ENCODE measurements around the gene DHPS. TPM values are rescaled to one million over a fixed set of nuclear protein-coding genes. Genes with fewer than 3 reads are reported as not detected.
A peak's percentile ranks its signal among the peaks of the same experiment; 100 is the strongest.
"Not testable (repeated sequence)": the region's sequence is repeated elsewhere in the genome, so short reads cannot be mapped to it uniquely, and the experiment has no call there.

DHPS gene
- total and polyA plus RNA-seq, 7 experiments from 2014 or later = 113 to 223 (median 159) TPM

DNA sequence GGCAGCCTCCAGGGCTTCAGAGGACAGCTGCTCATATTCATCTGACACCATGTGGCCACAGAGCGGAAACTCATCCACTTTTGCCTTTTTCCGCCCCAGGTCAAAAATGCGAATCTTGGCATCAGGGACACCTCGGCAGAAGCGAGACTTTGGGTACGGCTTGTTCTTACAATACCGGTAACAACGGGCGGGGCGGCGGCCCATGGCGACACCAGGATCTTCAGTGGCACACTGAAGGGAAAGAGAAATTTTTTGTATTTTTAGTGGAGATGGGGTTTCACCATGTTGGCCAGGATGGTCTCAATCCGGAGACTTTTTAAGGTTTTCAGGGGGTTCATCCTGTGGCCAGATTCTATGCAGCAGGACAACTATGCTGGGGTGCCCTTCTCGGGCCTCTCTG lies 38.0 kb downstream of the DHPS start:
- H3K9me3 Mint-ChIP-seq; intact Hi-C loops (cut with micrococcal nuclease); POLR2A ChIA-PET; H3K27ac ChIP-seq (ENCODE audit: low read depth, low read length); H3K4me3 ChIP-seq (ENCODE audit: low read length); DNase-seq; H3K36me3 ChIP-seq (ENCODE audit: control insufficient read depth in 2 of 3, insufficient read depth in 3 of 3, low read length in 3 of 3); H3K27me3 ChIP-seq (ENCODE audit: control insufficient read depth in 2 of 2, insufficient read depth in 2 of 2, low read length in 2 of 2); CTCF ChIA-PET; H3K27ac Mint-ChIP-seq; ATAC-seq; H3K27me3 Mint-ChIP-seq; H3K9me3 ChIP-seq (ENCODE audit: control insufficient read depth in 2 of 3, low read length in 3 of 3); H3K4me3 Mint-ChIP-seq: not testable (repeated sequence)
- H3K4me1 ChIP-seq (ENCODE audit: control insufficient read depth in 2 of 2, insufficient read depth in 2 of 2, low read length in 2 of 2) = peaks cover 3 to 12% of the 10 kb centered on the region in 2 donors
- H3K4me1 Mint-ChIP-seq = peaks cover 8 to 23% (median 10%) of the 10 kb centered on the region in 7 donors
- H3K36me3 Mint-ChIP-seq = peaks cover 0 to 18% (median 0%) of the 10 kb centered on the region in 5 donors

DNA sequence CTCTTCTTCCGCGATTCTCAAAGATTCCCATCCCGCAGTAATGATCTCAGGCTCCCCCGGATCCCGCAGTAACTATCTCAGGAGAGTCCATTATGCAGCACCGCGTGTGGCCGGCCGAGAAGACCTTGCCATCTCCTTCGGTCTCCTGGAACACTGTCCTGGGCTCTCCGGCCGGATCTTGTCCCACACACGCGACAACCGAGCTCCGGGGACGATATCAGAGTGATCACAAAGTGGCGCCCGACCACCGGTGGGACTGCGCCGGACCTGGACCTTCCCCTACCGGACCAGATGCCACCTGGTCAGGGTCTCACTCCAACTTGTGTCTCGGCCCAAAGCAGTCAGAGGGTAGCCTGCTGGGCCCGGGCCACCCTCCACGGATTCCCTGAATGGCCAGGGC lies 39.2 kb downstream of the DHPS start:
- no peak overlapping the region for H3K27ac ChIP-seq (ENCODE audit: low read depth, low read length)
- CTCF ChIA-PET = interaction anchor here (1.1 kb wide), 1 partner anchor 31 kb away, joined by 3 read pairs; no protein-coding TSS in a partner anchor
- peaks cover 0 to 14% (median 0%) of the 10 kb centered on the region in 5 donors for H3K36me3 Mint-ChIP-seq
- POLR2A ChIA-PET = interaction anchor here (0.6 to 0.8 kb wide), 2 partner anchors 29 to 300 kb away, joined by 3 read pairs; no protein-coding TSS in a partner anchor
- no peaks in the 10 kb centered on the region for H3K27me3 Mint-ChIP-seq
- intact Hi-C loops (cut with micrococcal nuclease) = no loop called here
- H3K36me3 ChIP-seq (ENCODE audit: control insufficient read depth in 2 of 3, insufficient read depth in 3 of 3, low read length in 3 of 3) = peaks cover 0 to 7% (median 0%) of the 10 kb centered on the region in 3 experiments
- no peak overlapping the region for H3K27ac Mint-ChIP-seq
- H3K27me3 ChIP-seq (ENCODE audit: control insufficient read depth in 2 of 2, insufficient read depth in 2 of 2, low read length in 2 of 2) = no peaks in the 10 kb centered on the region
- DNase-seq = no peak
- no peaks in the 10 kb centered on the region for H3K9me3 Mint-ChIP-seq
- H3K4me3 ChIP-seq (ENCODE audit: low read length) = no peak overlapping the region
- no peaks in the 10 kb centered on the region for H3K9me3 ChIP-seq (ENCODE audit: control insufficient read depth in 2 of 3, low read length in 3 of 3)
- no peak overlapping the region for H3K4me3 Mint-ChIP-seq
- no peak for ATAC-seq
- H3K4me1 ChIP-seq (ENCODE audit: control insufficient read depth in 2 of 2, insufficient read depth in 2 of 2, low read length in 2 of 2) = peaks cover 3 to 12% of the 10 kb centered on the region in 2 donors
- peaks cover 8 to 16% (median 9%) of the 10 kb centered on the region in 7 donors for H3K4me1 Mint-ChIP-seq

DNA sequence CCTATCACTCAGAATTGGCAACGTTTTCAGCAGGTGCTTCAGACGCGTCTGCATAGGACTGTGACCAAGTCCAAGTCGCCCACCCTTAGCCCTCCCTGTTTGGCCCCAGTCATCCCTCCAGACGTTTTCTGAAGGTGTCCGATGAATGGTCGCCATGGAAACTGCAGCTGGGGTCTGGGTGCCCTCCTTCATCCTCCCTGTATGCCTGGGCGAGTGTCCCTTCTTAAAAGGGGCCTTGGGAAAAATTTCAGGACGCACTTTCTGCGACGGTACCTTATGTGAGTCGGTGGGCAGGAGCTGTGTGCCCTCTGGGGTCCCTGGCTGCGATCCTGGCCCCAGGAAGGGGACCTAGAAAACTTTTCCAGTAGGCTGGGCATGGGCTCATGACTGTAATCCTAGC lies 40.2 kb downstream of the DHPS start:
- H3K4me3 ChIP-seq (ENCODE audit: low read length) = no peak overlapping the region
- intact Hi-C loops (cut with micrococcal nuclease) = loop anchor here in 1 of 2 donors (2.0 kb wide), 1 partner anchor 39 kb away; no protein-coding TSS in a partner anchor
- no peak for DNase-seq
- ChIA-PET CTCF (no interaction called here), POLR2A (no interaction called here)
- peaks cover 3 to 12% of the 10 kb centered on the region in 2 donors for H3K4me1 ChIP-seq (ENCODE audit: control insufficient read depth in 2 of 2, insufficient read depth in 2 of 2, low read length in 2 of 2)
- no peaks in the 10 kb centered on the region for H3K27me3 ChIP-seq (ENCODE audit: control insufficient read depth in 2 of 2, insufficient read depth in 2 of 2, low read length in 2 of 2)
- H3K4me3 Mint-ChIP-seq = no peak overlapping the region
- no peak overlapping the region for H3K27ac Mint-ChIP-seq
- no peaks in the 10 kb centered on the region for H3K9me3 ChIP-seq (ENCODE audit: control insufficient read depth in 2 of 3, low read length in 3 of 3)
- peaks cover 8 to 19% (median 13%) of the 10 kb centered on the region in 7 donors for H3K4me1 Mint-ChIP-seq
- H3K9me3 Mint-ChIP-seq = no peaks in the 10 kb centered on the region
- peaks cover 0 to 19% (median 0%) of the 10 kb centered on the region in 5 donors for H3K36me3 Mint-ChIP-seq
- no peak for ATAC-seq
- H3K27ac ChIP-seq (ENCODE audit: low read depth, low read length) = no peak overlapping the region
- H3K27me3 Mint-ChIP-seq = no peaks in the 10 kb centered on the region
- H3K36me3 ChIP-seq (ENCODE audit: control insufficient read depth in 2 of 3, insufficient read depth in 3 of 3, low read length in 3 of 3) = peaks cover 0 to 7% (median 0%) of the 10 kb centered on the region in 3 experiments

DNA sequence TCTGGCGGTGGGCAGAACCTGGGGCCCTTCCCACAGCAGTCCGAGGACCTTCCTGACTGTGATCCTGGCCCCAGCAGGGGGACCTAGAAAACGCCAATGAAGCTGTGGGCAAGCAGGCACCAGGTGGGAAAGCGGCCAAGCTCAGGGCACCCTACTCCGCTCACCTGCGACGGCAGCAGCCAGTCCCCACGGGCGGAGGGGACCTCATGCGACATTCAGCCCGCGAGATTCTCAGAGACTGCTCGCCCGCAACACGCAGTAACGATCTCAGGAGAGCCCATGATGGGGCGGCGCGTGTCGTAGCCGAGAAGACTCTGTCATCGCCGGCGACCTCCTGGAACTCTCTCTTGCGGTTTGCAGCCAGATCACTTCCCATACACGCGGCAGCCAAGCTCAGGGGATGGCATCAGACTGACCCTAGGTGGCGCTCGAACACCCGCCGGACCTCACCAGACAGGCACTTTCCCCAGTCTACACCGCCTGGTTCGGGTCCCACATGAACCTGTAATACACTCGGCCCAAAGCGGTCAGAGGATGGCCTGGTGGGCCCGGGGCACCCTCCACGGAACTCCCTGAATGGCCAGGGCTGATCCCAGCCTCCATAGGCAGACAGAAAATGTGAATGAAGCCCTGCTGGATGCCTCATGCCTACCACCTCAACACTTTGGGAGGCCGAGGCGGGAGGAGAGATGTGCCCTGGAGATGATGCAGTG lies 41.6 kb downstream of the DHPS start:
- CTCF ChIA-PET = interaction anchor here (0.6 to 1.8 kb wide), 12 partner anchors 9 to 247 kb away, joined by 3 to 6 read pairs (median 3); partner anchors contain the start of genes DHPS and KLF1
- H3K27me3 Mint-ChIP-seq = no peaks in the 10 kb centered on the region
- peak; percentile 64 to 81 (median 78) for DNase-seq
- peak; percentile 93 for ATAC-seq
- peaks cover 12 to 28% (median 21%) of the 10 kb centered on the region in 7 donors for H3K4me1 Mint-ChIP-seq
- H3K4me3 ChIP-seq (ENCODE audit: low read length) = peak overlapping the region; percentile 40
- peak overlapping the region; percentile 73 to 85 (median 80) for H3K4me3 Mint-ChIP-seq
- POLR2A ChIA-PET = interaction anchor here (0.5 to 1.5 kb wide), 6 partner anchors 26 to 1626 kb away, joined by 3 to 7 read pairs (median 4); partner anchors contain the start of genes ZNF490 and ZNF791
- H3K27me3 ChIP-seq (ENCODE audit: control insufficient read depth in 2 of 2, insufficient read depth in 2 of 2, low read length in 2 of 2) = no peaks in the 10 kb centered on the region
- H3K9me3 Mint-ChIP-seq = no peaks in the 10 kb centered on the region
- no peaks in the 10 kb centered on the region for H3K9me3 ChIP-seq (ENCODE audit: control insufficient read depth in 2 of 3, low read length in 3 of 3)
- intact Hi-C loops (cut with micrococcal nuclease) = loop anchor here (1.0 to 2.0 kb wide), 7 partner anchors 25 to 120 kb away; partner anchors contain the start of genes ZNF490 (in 1 of the 2) and ZNF791 (in 1 of the 2)
- H3K27ac Mint-ChIP-seq = peak overlapping the region; percentile 39 to 89 (median 82)
- H3K27ac ChIP-seq (ENCODE audit: low read depth, low read length) = peak overlapping the region; percentile 5
- H3K36me3 Mint-ChIP-seq = peaks cover 0 to 19% (median 0%) of the 10 kb centered on the region in 5 donors
- peaks cover 3 to 12% of the 10 kb centered on the region in 2 donors for H3K4me1 ChIP-seq (ENCODE audit: control insufficient read depth in 2 of 2, insufficient read depth in 2 of 2, low read length in 2 of 2)
- peaks cover 0 to 7% (median 0%) of the 10 kb centered on the region in 3 experiments for H3K36me3 ChIP-seq (ENCODE audit: control insufficient read depth in 2 of 3, insufficient read depth in 3 of 3, low read length in 3 of 3)

DNA sequence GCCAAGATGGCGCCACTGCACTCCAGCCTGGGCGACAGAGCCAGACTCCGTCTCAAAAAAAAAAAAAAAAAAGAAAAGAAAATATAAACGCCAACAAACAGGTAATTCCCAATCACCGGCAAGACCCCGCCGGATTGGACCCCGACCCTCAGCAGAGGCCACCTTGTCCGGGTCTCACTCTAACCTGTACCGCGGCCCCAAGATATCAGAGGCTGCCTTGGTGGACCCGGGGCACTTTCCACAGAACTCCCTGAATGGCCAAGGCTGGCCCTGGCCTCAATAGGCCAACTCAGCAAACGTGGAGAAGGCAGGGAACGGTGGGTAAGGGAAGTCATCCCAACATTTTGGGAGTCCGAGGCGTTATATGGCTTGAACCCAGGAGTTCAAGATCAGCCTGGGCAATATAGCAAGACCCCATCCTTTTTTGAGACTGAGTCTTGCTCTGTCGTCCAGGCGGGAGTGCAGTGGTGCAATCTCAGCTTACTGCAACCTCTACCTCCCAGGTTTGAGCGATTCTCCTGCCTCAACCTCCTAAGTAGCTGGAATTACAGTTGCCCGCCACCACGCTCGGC lies 43.0 kb downstream of the DHPS start:
- H3K9me3 Mint-ChIP-seq = peaks cover 0 to 2% (median 0%) of the 10 kb centered on the region in 11 donors
- intact Hi-C loops (cut with micrococcal nuclease) = no loop called here
- CTCF ChIA-PET = interaction anchor here (1.3 to 1.6 kb wide), 2 partner anchors 21 to 33 kb away, joined by 3 read pairs; no protein-coding TSS in a partner anchor

DNA sequence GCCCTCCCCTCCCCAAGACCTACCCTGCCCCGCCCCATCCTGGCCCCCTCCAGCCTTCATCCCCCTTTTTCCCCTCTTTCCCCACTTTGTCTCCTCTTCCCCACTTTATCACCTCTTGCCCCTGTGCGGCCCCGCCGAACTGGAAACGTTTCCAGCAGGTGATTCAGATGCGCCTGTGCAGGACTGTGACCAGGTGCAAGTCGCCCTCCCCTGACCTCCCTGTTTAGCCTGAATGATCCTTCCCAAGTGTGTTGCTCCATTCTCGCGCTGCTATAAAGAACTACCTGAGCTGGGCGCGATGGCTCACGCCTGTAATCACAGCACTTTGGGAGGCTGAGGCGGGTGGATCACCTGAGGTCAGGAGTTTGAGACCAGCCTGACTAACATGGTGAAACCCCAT lies 45.0 kb downstream of the DHPS start:
- Histone ChIP-seq H3K36me3 (ENCODE audit: control insufficient read depth in 2 of 3, insufficient read depth in 3 of 3, low read length in 3 of 3) (peaks cover 0 to 2% (median 0%) of the 10 kb centered on the region in 3 experiments), H3K27ac (ENCODE audit: low read depth, low read length) (no peak overlapping the region), H3K27me3 (ENCODE audit: control insufficient read depth in 2 of 2, insufficient read depth in 2 of 2, low read length in 2 of 2) (no peaks in the 10 kb centered on the region), H3K4me3 (ENCODE audit: low read length) (no peak overlapping the region), H3K9me3 (ENCODE audit: control insufficient read depth in 2 of 3, low read length in 3 of 3) (no peaks in the 10 kb centered on the region), H3K4me1 (ENCODE audit: control insufficient read depth in 2 of 2, insufficient read depth in 2 of 2, low read length in 2 of 2) (peaks cover 3 to 12% of the 10 kb centered on the region in 2 donors)
- Mint-ChIP-seq H3K4me3 (no peak overlapping the region), H3K27ac (peak overlapping the region in 2 of 9 donors; percentile 14 to 31), H3K9me3 (peaks cover 0 to 2% (median 0%) of the 10 kb centered on the region in 11 donors), H3K27me3 (no peaks in the 10 kb centered on the region), H3K4me1 (peaks cover 14 to 35% (median 21%) of the 10 kb centered on the region in 7 donors), H3K36me3 (peaks cover 0 to 38% (median 4%) of the 10 kb centered on the region in 5 donors)
- CTCF ChIA-PET = no interaction called here
- intact Hi-C loops (cut with micrococcal nuclease) = no loop called here
- ATAC-seq (no peak), DNase-seq (no peak)
- POLR2A ChIA-PET = no interaction called here

More for the DNA sequence above, 43.0 kb downstream of the DHPS start:
- Mint-ChIP-seq H3K4me1 (peaks cover 14 to 32% (median 21%) of the 10 kb centered on the region in 7 donors), H3K36me3 (peaks cover 0 to 28% (median 0%) of the 10 kb centered on the region in 5 donors), H3K4me3 (no peak overlapping the region), H3K27me3 (no peaks in the 10 kb centered on the region), H3K27ac (no peak overlapping the region)
- DNase-seq (no peak), ATAC-seq (no peak)
- POLR2A ChIA-PET = interaction anchor here (0.7 to 0.8 kb wide), 2 partner anchors 63 to 186 kb away, joined by 3 read pairs; no protein-coding TSS in a partner anchor
- peaks cover 3 to 12% of the 10 kb centered on the region in 2 donors for H3K4me1 ChIP-seq (ENCODE audit: control insufficient read depth in 2 of 2, insufficient read depth in 2 of 2, low read length in 2 of 2)
- H3K27me3 ChIP-seq (ENCODE audit: control insufficient read depth in 2 of 2, insufficient read depth in 2 of 2, low read length in 2 of 2) = no peaks in the 10 kb centered on the region
- no peak overlapping the region for H3K27ac ChIP-seq (ENCODE audit: low read depth, low read length)
- no peaks in the 10 kb centered on the region for H3K9me3 ChIP-seq (ENCODE audit: control insufficient read depth in 2 of 3, low read length in 3 of 3)
- no peaks in the 10 kb centered on the region for H3K36me3 ChIP-seq (ENCODE audit: control insufficient read depth in 2 of 3, insufficient read depth in 3 of 3, low read length in 3 of 3)
- H3K4me3 ChIP-seq (ENCODE audit: low read length) = no peak overlapping the region
